GM12801 (cell line): ENCODE measurements around the gene MKS1.

Experiments used
- TF ChIP-seq, protein P1 (sequence below): IDR thresholded peaks from one replicate; pipeline ENCODE4 v1.5.1; 2011; ENCODE audit warnings: control low read depth; ENCODE audit not compliant: insufficient read length; ENCODE audit errors: extremely low read depth

Gene MKS1

GRCh38 chr17:58158181-58158580 lies 60.9 kb downstream of the MKS1 start:
- TF ChIP-seq, protein P1, sequence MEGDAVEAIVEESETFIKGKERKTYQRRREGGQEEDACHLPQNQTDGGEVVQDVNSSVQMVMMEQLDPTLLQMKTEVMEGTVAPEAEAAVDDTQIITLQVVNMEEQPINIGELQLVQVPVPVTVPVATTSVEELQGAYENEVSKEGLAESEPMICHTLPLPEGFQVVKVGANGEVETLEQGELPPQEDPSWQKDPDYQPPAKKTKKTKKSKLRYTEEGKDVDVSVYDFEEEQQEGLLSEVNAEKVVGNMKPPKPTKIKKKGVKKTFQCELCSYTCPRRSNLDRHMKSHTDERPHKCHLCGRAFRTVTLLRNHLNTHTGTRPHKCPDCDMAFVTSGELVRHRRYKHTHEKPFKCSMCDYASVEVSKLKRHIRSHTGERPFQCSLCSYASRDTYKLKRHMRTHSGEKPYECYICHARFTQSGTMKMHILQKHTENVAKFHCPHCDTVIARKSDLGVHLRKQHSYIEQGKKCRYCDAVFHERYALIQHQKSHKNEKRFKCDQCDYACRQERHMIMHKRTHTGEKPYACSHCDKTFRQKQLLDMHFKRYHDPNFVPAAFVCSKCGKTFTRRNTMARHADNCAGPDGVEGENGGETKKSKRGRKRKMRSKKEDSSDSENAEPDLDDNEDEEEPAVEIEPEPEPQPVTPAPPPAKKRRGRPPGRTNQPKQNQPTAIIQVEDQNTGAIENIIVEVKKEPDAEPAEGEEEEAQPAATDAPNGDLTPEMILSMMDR = no peak

DNA sequence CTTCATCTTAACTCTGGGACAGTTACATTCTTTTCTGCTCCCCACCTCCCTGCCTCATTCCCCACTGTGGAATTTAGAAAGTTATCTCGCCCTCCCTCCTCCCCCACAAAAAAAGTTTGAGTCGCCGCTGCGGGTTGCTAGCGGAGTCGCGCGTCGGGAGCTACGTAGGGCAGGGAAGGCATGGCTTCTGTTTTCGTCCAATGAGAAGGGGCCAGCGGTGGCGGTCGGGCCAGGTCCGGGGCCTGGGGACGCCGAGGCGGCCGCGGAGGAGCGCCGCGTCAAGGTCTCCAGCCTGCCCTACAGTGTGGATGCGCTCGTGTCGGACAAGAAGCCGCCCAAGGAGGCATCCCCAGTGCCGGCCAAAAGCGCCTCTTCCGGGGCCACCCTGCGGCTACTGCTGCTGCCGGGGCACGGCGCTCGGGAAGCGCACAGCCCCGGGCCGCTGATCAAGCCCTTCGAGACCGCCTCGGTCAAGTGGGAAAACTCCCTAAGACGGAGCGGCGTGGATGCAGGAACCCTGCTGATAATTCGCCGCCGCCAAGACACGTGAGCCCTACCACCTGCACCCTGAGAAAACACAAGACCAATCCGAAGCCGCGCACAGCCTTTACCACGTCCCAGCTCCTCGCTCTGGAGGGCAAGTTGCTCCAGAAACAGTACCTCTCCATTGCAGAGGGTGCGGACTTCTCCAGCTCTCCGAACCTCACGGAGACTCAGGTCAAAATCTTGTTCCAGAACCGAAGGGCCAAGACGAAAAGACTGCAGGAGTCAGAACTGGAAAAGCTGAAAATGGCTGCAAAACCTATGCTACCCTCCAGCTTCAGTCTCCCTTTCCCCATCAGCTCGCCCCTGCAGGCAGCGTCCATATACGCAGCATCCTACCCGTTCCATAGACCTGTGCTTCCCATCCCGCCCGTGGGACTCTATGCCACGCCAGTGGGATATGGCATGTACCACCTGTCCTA lies 61.9 kb downstream of the MKS1 start:
- TF ChIP-seq, protein P1 = no peak
